Mucosa of descending colon (tissue), 3 donors: Measurements from ENCODE around the gene SLC66A2. TPM values are rescaled to one million over a fixed set of nuclear protein-coding genes. Genes with fewer than 3 reads are reported as not detected.

Experiments used
- ATAC-seq: fragments of 200-7000 bp; cut with Tn5 transposase; one replicate; pipeline ENCODE4 v1.9.1; 2020; ENCODE audit warnings: mild to moderate bottlenecking, moderate library complexity
- DNase-seq, 3 donors: peaks; one replicate each; pipeline ENCODE4 v3.0.0-alpha.2; 2020
- H3K36me3 ChIP-seq: fragments of 200-600 bp; one replicate; pipeline ENCODE4 v1.8.0; 2021; ENCODE audit warnings: low read depth, mild to moderate bottlenecking
- H3K4me1 ChIP-seq: fragments of 200-600 bp; one replicate; pipeline ENCODE4 v1.8.0; 2021; ENCODE audit warnings: low read depth, mild to moderate bottlenecking
- H3K4me3 ChIP-seq: fragments of 200-600 bp; one replicate; pipeline ENCODE4 v1.8.0; 2021; ENCODE audit warnings: mild to moderate bottlenecking
- H3K9me3 ChIP-seq: fragments of 200-600 bp; one replicate; pipeline ENCODE4 v1.8.0; 2021; ENCODE audit warnings: mild to moderate bottlenecking
- CTCF ChIP-seq: fragments of 200-600 bp; IDR thresholded peaks from one replicate; pipeline ENCODE4 v1.8.0; 2022; ENCODE audit warnings: antibody characterized with exemption, mild to moderate bottlenecking
- intact Hi-C, 2 donors: fragments of 100-400 bp; cut with DNase I in 1 of 2; cut with micrococcal nuclease in 1 of 2; formaldehyde crosslinking; loops; one replicate each; pipeline versions ENCODE4 v1.11.0 to v1.11.1; 2022; cut with DNase I, micrococcal nuclease
- total RNA-seq, 3 donors: library from RNA; stranded (reverse); fragmentation: NEBNext Ultra II Directional in 2 of 3; extraction: Animal tissue kit (Norgen Biotek cat#: 25700) in 2 of 3; gene quantifications; one replicate each; pipeline versions ENCODE4 v1.2.1 to v1.2.4, GENCODE V29; 2021 to 2023
- donor health status: DM: no; HTN: no; CAD: no; lungs with moderate emphysema.
- donor health status: DM: no; HTN: no; CAD: no.
- donor health status: DM: no; HTN: yes; CAD: no.

Gene SLC66A2
- total RNA-seq, 3 donors from 2014 or later = 54.5 to 90.1 (median 68.6) TPM

GRCh38 chr18:79975985-79976680 is 24.7 kb upstream of the SLC66A2 start:
- TF ChIP-seq CTCF = no peak
- H3K9me3 ChIP-seq = no peaks in the 10 kb centered on the region
- H3K4me3 ChIP-seq = no peak overlapping the region
- ATAC-seq = peak; percentile 54
- peak in 1 of 3 donors; percentile 67 for DNase-seq
- peaks cover 4% of the 10 kb centered on the region for H3K36me3 ChIP-seq
- intact Hi-C loops = no loop called here
- peaks cover 6% of the 10 kb centered on the region for H3K4me1 ChIP-seq

- DNase-seq (no peak), ATAC-seq (no peak)
- H3K4me3 ChIP-seq = no peak overlapping the region
- peaks cover 6% of the 10 kb centered on the region for H3K4me1 ChIP-seq
- peaks cover 4% of the 10 kb centered on the region for H3K36me3 ChIP-seq
- no peak for TF ChIP-seq CTCF
- intact Hi-C loops = no loop called here
- H3K9me3 ChIP-seq = no peaks in the 10 kb centered on the region
Measured at GRCh38 chr18:79975043-79975442, 23.6 kb upstream of the SLC66A2 start.

GRCh38 chr18:79974025-79974654 is 22.7 kb upstream of the SLC66A2 start:
- no peak for ATAC-seq
- H3K4me3 ChIP-seq = no peak overlapping the region
- peaks cover 6% of the 10 kb centered on the region for H3K4me1 ChIP-seq
- DNase-seq = no peak
- no peak for TF ChIP-seq CTCF
- peaks cover 4% of the 10 kb centered on the region for H3K36me3 ChIP-seq
- no peaks in the 10 kb centered on the region for H3K9me3 ChIP-seq
- intact Hi-C loops = no loop called here

- Histone ChIP-seq H3K4me3 (no peak overlapping the region), H3K36me3 (peaks cover 4% of the 10 kb centered on the region), H3K9me3 (no peaks in the 10 kb centered on the region), H3K4me1 (peaks cover 6% of the 10 kb centered on the region)
- ATAC-seq (no peak), DNase-seq (no peak)
- intact Hi-C loops = no loop called here
- no peak for TF ChIP-seq CTCF
Measured at GRCh38 chr18:79973517-79973916, 22.1 kb upstream of the SLC66A2 start.

- intact Hi-C loops = no loop called here
- DNase-seq = peak in 1 of 3 donors; percentile 44
- Histone ChIP-seq H3K4me3 (no peak overlapping the region), H3K9me3 (no peaks in the 10 kb centered on the region), H3K36me3 (peaks cover 4% of the 10 kb centered on the region), H3K4me1 (peaks cover 11% of the 10 kb centered on the region)
- TF ChIP-seq CTCF = no peak
- peak; percentile 83 for ATAC-seq
Measured at GRCh38 chr18:79972720-79973119, 21.3 kb upstream of the SLC66A2 start.
